Colonic mucosa (tissue), 4 donors: ENCODE measurements around the gene SLC35A3. TPM values are rescaled to one million over a fixed set of nuclear protein-coding genes. Genes with fewer than 3 reads are reported as not detected.
A peak's percentile ranks its signal among the peaks of the same experiment; 100 is the strongest.
"Not testable (repeated sequence)": the region's sequence is repeated elsewhere in the genome, so short reads cannot be mapped to it uniquely, and the experiment has no call there.

Source experiments
- DNase-seq: peaks from one replicate; pipeline ENCODE4 v3.0.0-alpha.2; 2020
- H3K27ac ChIP-seq: fragments of 200-600 bp; one replicate; pipeline ENCODE4 v1.8.0; 2021
- H3K27me3 ChIP-seq: fragments of 200-600 bp; one replicate; pipeline ENCODE4 v1.8.0; 2021
- H3K36me3 ChIP-seq: fragments of 200-600 bp; one replicate; pipeline ENCODE4 v1.8.0; 2021
- H3K4me1 ChIP-seq: fragments of 200-600 bp; one replicate; pipeline ENCODE4 v1.8.0; 2021; ENCODE audit warnings: mild to moderate bottlenecking
- H3K4me3 ChIP-seq: fragments of 200-600 bp; one replicate; pipeline ENCODE4 v1.8.0; 2021
- H3K9ac ChIP-seq, 2 donors: one replicate each; pipeline ENCODE4 v1.7.0; 2013; ENCODE audit warnings: control low read depth in 2 of 2, low read depth in 2 of 2, low read length in 2 of 2
- H3K9me3 ChIP-seq: fragments of 200-600 bp; one replicate; pipeline ENCODE4 v1.8.0; 2021
- CTCF ChIP-seq: fragments of 200-600 bp; IDR thresholded peaks from one replicate; pipeline ENCODE4 v1.8.0; 2022; ENCODE audit warnings: antibody characterized with exemption, mild to moderate bottlenecking
- intact Hi-C: fragments of 100-400 bp; cut with DNase I; formaldehyde crosslinking; loops from one replicate; pipeline ENCODE4 v1.14.1; 2022
- total RNA-seq, 2 donors: library from RNA; stranded (reverse); fragmentation: NEBNext Ultra II Directional in 1 of 2; extraction: Animal tissue kit (Norgen Biotek cat#: 25700) in 1 of 2; gene quantifications; one replicate each; pipeline ENCODE4 v1.2.1, GENCODE V29; 2021
- donor health status: healthy.
- donor health status: DM: no; HTN: no; CAD: no.
- donor health status: DM: no; HTN: no; CAD: no.

The SLC35A3 gene
- total RNA-seq, 2 donors from 2014 or later = 122 to 206 TPM

GRCh38 chr1:100039591-100039990, 69.8 kb downstream of the SLC35A3 start:
- TF ChIP-seq CTCF = no peak
- no peak for DNase-seq
- H3K27ac ChIP-seq = peak overlapping the region; percentile 98
- H3K27me3 ChIP-seq = no peaks in the 10 kb centered on the region
- H3K36me3 ChIP-seq = peaks cover 6% of the 10 kb centered on the region
- peak overlapping the region in 1 of 2 donors; percentile 93 for H3K9ac ChIP-seq
- H3K9me3 ChIP-seq = no peaks in the 10 kb centered on the region
- peaks cover 12% of the 10 kb centered on the region for H3K4me1 ChIP-seq
- intact Hi-C loops = loop anchor here (10.0 kb wide), 3 partner anchors 75 to 415 kb away; partner anchors contain the start of gene SLC35A3
- H3K4me3 ChIP-seq = peak overlapping the region; percentile 73

- peaks cover 6% of the 10 kb centered on the region for H3K36me3 ChIP-seq
- peaks cover 12% of the 10 kb centered on the region for H3K4me1 ChIP-seq
- no peak overlapping the region for H3K9ac ChIP-seq
- H3K4me3 ChIP-seq = no peak overlapping the region
- DNase-seq = no peak
- TF ChIP-seq CTCF = no peak
- intact Hi-C loops = no loop called here
- H3K27me3 ChIP-seq = no peaks in the 10 kb centered on the region
- H3K9me3 ChIP-seq = no peaks in the 10 kb centered on the region
- no peak overlapping the region for H3K27ac ChIP-seq
Observed at GRCh38 chr1:100045206-100045605, 75.4 kb downstream of the SLC35A3 start.

GRCh38 chr1:100047235-100047708, 77.5 kb downstream of the SLC35A3 start:
- H3K36me3 ChIP-seq, intact Hi-C loops, H3K4me3 ChIP-seq, DNase-seq, H3K9me3 ChIP-seq, H3K27me3 ChIP-seq, H3K27ac ChIP-seq, H3K4me1 ChIP-seq, H3K9ac ChIP-seq: not testable (repeated sequence)

- H3K4me1 ChIP-seq = no peaks in the 10 kb centered on the region
- intact Hi-C loops = no loop called here
- no peak overlapping the region for H3K9ac ChIP-seq
- no peak overlapping the region for H3K27ac ChIP-seq
- no peaks in the 10 kb centered on the region for H3K27me3 ChIP-seq
- DNase-seq = no peak
- no peaks in the 10 kb centered on the region for H3K36me3 ChIP-seq
- H3K9me3 ChIP-seq = no peaks in the 10 kb centered on the region
- H3K4me3 ChIP-seq = no peak overlapping the region
- no peak for TF ChIP-seq CTCF
Observed at GRCh38 chr1:100050139-100050538, 80.3 kb downstream of the SLC35A3 start.

GRCh38 chr1:100051401-100051800, 81.6 kb downstream of the SLC35A3 start:
- Histone ChIP-seq H3K4me3 (no peak overlapping the region), H3K27me3 (no peaks in the 10 kb centered on the region), H3K9me3 (no peaks in the 10 kb centered on the region), H3K9ac (no peak overlapping the region), H3K4me1 (no peaks in the 10 kb centered on the region), H3K27ac (no peak overlapping the region), H3K36me3 (no peaks in the 10 kb centered on the region)
- no peak for TF ChIP-seq CTCF
- intact Hi-C loops = no loop called here
- no peak for DNase-seq

- no peaks in the 10 kb centered on the region for H3K4me1 ChIP-seq
- H3K27ac ChIP-seq = no peak overlapping the region
- no peak overlapping the region for H3K9ac ChIP-seq
- no peak overlapping the region for H3K4me3 ChIP-seq
- TF ChIP-seq CTCF = no peak
- DNase-seq = no peak
- intact Hi-C loops = no loop called here
- H3K36me3 ChIP-seq = no peaks in the 10 kb centered on the region
- no peaks in the 10 kb centered on the region for H3K9me3 ChIP-seq
- H3K27me3 ChIP-seq = no peaks in the 10 kb centered on the region
Observed at GRCh38 chr1:100051893-100052292, 82.1 kb downstream of the SLC35A3 start.
